Subcutaneous adipose tissue (tissue), 4 donors: ENCODE measurements around the gene ARSB. TPM values are rescaled to one million over a fixed set of nuclear protein-coding genes. Genes with fewer than 3 reads are reported as not detected.

Experiments
- total RNA-seq, 4 donors: library from RNA; depleted of rRNA; stranded (reverse); fragments of >200 nt; gene quantifications; one replicate each; pipeline ENCODE4 v1.1.0, GENCODE V29; 2016
- TF ChIP-seq, protein P1 (sequence below): fragments of 450-650 bp; IDR thresholded peaks from one replicate; pipeline ENCODE4 v1.5.1; 2016; ENCODE audit warnings: low read depth, mild to moderate bottlenecking, control low read depth, antibody characterized with exemption, moderate library complexity

ARSB gene
- total RNA-seq, 4 donors from 2014 or later: 10.9 to 24.8 (median 17.0) TPM

DNA sequence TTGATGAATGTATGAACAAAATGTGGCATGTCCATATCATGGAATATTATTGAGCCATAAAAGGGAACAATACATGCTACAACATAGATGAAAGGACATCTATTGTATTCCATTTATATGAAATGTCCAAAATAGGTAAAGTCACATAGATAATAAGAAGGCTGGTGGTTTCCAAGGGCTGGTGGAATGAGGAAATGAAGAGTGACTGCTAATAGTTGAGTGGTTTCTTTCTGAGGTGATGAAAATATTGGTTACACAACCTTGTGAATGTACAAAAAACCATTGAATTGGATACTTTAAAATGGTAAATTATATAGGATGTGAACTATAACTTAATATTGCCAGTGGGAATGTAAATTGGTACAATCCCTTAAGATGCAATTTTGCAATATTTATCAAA lies 5.2 kb downstream of the ARSB start:
- TF ChIP-seq, protein P1, sequence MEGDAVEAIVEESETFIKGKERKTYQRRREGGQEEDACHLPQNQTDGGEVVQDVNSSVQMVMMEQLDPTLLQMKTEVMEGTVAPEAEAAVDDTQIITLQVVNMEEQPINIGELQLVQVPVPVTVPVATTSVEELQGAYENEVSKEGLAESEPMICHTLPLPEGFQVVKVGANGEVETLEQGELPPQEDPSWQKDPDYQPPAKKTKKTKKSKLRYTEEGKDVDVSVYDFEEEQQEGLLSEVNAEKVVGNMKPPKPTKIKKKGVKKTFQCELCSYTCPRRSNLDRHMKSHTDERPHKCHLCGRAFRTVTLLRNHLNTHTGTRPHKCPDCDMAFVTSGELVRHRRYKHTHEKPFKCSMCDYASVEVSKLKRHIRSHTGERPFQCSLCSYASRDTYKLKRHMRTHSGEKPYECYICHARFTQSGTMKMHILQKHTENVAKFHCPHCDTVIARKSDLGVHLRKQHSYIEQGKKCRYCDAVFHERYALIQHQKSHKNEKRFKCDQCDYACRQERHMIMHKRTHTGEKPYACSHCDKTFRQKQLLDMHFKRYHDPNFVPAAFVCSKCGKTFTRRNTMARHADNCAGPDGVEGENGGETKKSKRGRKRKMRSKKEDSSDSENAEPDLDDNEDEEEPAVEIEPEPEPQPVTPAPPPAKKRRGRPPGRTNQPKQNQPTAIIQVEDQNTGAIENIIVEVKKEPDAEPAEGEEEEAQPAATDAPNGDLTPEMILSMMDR: no peak

DNA sequence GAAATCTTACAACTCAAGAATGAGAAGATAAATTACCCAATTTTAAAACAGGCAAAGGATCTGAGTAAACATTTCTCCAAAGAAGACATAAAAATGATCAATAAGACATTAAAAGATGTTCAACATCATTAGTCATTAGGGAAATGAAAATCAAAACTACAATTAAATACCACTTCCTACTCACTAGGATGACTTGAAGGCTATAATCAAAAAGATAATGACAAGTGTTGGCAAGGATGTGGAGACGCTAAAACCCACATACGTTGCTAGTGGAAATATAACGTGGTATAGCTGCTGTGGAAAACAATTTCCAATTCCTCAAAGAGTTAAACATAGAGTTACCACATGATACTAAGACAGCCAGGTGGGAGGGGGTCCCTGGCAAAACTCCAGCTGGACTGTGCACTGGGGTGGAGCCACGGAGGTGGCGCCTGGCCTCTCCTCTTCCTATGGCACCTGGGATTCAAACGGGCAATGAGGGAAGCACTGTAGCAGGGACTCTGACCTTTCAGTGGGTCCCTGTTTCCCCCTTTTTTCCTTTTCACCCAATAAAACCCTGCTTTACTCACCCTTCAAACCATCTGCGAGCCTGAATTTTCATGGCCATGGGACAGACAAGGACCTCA lies 5.9 kb downstream of the ARSB start:
- TF ChIP-seq, protein P1: no peak

DNA sequence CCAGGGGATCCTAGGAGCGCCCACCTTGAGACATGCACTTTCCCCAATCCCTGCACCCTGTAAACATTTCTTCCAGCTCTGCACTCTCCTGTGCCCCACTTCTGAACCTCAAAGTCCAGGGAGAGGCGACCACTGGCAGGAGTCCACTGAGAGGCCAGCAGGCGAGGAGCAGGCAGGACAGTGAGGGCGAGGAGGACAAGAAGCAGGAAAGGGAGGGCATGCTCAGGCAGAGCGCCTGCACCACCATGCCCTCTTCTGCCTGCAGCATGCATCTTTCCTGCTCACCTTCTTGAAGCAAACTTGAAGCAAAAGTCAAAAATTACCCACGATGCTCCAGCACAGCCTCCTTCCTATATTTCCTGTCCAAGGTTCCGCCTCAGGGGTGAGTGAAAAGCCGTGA lies 10.1 kb downstream of the ARSB start:
- TF ChIP-seq, protein P1: no peak

DNA sequence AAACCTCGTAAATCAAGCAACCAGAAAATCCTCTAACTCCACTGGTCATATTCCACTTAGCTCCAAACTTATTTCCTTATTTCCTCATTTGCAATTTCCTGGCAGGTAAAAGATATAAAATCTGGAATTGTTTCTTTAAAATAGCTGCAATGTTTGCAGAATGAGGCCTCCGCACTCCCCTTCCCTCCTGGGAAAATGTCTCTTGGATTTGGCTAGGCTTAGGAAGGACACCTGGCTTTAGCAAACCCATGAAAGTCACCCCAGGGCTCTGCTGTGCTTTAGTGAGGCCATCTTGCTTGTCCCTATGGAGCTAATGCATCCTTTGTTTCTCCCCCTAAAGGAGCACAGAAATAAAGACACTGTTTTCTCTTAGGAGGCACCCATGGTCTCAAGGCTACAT lies 10.5 kb downstream of the ARSB start:
- TF ChIP-seq, protein P1: no peak

DNA sequence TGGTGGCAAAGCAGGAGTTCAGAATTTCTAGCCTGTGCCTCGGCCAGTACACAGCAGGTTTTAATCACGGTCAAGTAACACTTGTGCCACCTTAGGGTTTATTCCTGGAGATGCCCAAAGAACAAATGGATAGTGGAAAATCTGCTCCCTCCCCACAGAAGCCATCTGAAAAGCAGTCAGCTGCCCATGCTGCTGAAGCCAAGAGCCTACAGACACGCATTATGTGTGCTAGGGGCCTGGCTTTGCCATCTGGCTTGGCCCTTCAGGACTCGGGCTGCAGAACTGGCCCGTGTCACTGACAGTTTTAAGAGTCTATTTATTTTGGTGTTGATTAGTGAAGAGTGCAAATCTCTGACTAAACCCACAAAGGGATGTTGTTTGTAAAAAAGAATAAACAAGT lies 11.1 kb downstream of the ARSB start:
- TF ChIP-seq, protein P1: no peak

DNA sequence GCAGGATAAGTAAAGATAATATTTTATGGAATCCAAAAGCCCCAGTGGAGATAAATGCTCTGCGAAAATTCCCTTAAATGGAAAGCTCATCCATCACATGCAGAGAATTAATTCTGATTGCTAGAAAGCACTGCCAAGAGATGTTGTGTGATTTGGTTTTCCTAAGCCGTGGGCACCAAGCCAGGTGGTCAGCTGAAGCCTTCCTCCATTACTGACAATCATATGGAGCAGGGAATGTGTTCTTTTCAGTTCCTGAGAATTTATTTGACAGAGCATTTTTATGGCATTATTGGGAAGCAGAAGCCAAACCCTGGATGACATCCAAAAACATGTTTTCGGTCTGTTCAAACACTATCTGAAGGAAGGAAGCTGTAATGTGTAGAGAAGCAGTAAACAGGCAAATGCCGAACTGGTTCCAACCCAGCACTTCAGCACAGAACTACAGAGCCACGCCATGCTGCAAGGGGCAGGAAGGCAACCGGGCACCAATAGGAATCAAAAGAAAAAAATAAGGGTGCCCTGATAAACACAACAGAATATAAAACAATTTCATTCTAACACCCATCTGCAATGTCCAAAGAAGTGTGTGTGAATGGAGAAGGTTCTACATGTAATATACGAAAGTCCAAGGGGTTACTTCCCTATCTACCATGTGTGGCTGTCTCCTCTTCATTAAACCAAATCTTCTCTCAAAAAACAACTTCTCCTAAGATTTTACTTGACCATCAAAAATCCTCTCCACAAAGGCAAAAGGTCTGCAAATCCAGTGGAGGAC lies 12.3 kb downstream of the ARSB start:
- TF ChIP-seq, protein P1: no peak

DNA sequence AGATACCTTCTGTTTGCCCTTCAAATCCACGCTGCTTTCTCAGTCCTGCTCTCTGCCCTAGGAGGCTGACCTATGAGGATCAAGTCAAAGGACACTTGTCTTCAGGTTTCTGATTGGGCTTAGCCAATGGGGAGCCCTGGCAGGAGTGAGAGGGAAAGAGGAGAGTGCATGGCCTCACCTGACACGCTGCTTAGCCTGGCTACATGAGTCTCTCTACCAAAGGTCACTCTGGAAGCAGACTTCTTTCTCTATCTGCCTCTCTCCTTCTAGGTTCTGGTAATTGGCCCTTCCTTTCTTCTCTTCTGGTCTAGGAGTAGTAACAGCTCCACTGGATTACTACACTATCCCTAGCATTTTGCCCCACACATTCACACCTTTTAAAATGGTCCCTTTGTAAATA lies 13.1 kb downstream of the ARSB start:
- TF ChIP-seq, protein P1: no peak
